NCI-H2227 (cell line): ENCODE results near the gene HS3ST1.
"Not testable (repeated sequence)": the region's sequence is repeated elsewhere in the genome, so short reads cannot be mapped to it uniquely, and the experiment has no call there.

Experiments
- DNase-seq: peaks from one replicate; lab custom pipeline; 2025; ENCODE audit not compliant: unreplicated experiment; lab: John Stamatoyannopoulos, UW

HS3ST1 gene

GRCh38 chr4:11404431-11404830 is 24.3 kb downstream of the HS3ST1 start:
- DNase-seq: no peak

GRCh38 chr4:11402192-11402591 is 26.5 kb downstream of the HS3ST1 start:
- DNase-seq: no peak

- no peak for DNase-seq
Observed at GRCh38 chr4:11399461-11399971, 29.2 kb downstream of the HS3ST1 start.

- DNase-seq: no peak
Observed at GRCh38 chr4:11397819-11398610, 30.7 kb downstream of the HS3ST1 start.

- no peak for DNase-seq
Observed at GRCh38 chr4:11397146-11397545, 31.5 kb downstream of the HS3ST1 start.

- no peak for DNase-seq
Observed at GRCh38 chr4:11393551-11393950, 35.1 kb downstream of the HS3ST1 start.

- DNase-seq: not testable (repeated sequence)
Observed at GRCh38 chr4:11384072-11384471, 44.6 kb downstream of the HS3ST1 start.

GRCh38 chr4:11376571-11376970 is 52.1 kb downstream of the HS3ST1 start:
- DNase-seq: no peak

GRCh38 chr4:11376146-11376545 is 52.5 kb downstream of the HS3ST1 start:
- no peak for DNase-seq

GRCh38 chr4:11368701-11369115 is 60.0 kb downstream of the HS3ST1 start:
- no peak for DNase-seq

GRCh38 chr4:11367371-11367770 is 61.3 kb downstream of the HS3ST1 start:
- DNase-seq: peak; percentile 32

GRCh38 chr4:11366859-11367258 is 61.8 kb downstream of the HS3ST1 start:
- DNase-seq: no peak

GRCh38 chr4:11365039-11365438 is 63.7 kb downstream of the HS3ST1 start:
- no peak for DNase-seq

GRCh38 chr4:11359591-11359990 is 69.1 kb downstream of the HS3ST1 start:
- DNase-seq: no peak

GRCh38 chr4:11355226-11355625 is 73.5 kb downstream of the HS3ST1 start:
- DNase-seq: no peak

- no peak for DNase-seq
Observed at GRCh38 chr4:11354531-11354930, 74.2 kb downstream of the HS3ST1 start.

GRCh38 chr4:11348449-11349088 is 80.1 kb downstream of the HS3ST1 start:
- DNase-seq: no peak

- DNase-seq: no peak
Observed at GRCh38 chr4:11344916-11345315, 83.8 kb downstream of the HS3ST1 start.

- DNase-seq: no peak
Observed at GRCh38 chr4:11343536-11343935, 85.2 kb downstream of the HS3ST1 start.
